Measurements from ENCODE around the gene P4HA2.

GRCh38 chr5:132267166-132267739 is 39.6 kb upstream of the P4HA2 start:
- TF ChIP-seq CTCF (IDR thresholded peaks at IDR 0.05) (no peak), POLR2A (IDR thresholded peaks at IDR 0.05) (no peak)

Data from body of pancreas (tissue), 4 donors.